A549 (cell line): ENCODE measurements around the gene ADCY3. TPM values are rescaled to one million over a fixed set of nuclear protein-coding genes. Genes with fewer than 3 reads are reported as not detected.
A peak's percentile ranks its signal among the peaks of the same experiment; 100 is the strongest.

Source experiments
- ATAC-seq, 2 experiments: fragments of 200-7000 bp in 1 of 2; fragments of >200 bp in 1 of 2; cut with Nextera tagmentation in 1 of 2; cut with Tn5 transposase in 1 of 2; 3 replicates each; pipeline versions ENCODE4 v1.8.0 to v1.9.1; 2018 to 2020; ENCODE audit warnings: mild to moderate bottlenecking in 1 of 2, moderate library complexity in 1 of 2
- CTCF ChIA-PET: fragments of 300-600 bp; sonication (Branson Sonifier 250); formaldehyde crosslinking; extraction: SDS; loops from one replicate; lab custom pipeline; 2021; ENCODE audit warnings: antibody characterized with exemption, inconsistent platforms; lab: Yijun Ruan, JAX
- POLR2A ChIA-PET: fragments of 350-600 bp; formaldehyde crosslinking; extraction: SDS; loops from one replicate; lab custom pipeline; 2021; ENCODE audit warnings: antibody characterized with exemption, inconsistent platforms; lab: Yijun Ruan, JAX
- DNase-seq, 2 experiments: peaks; one replicate each; pipeline versions ENCODE4 v3.0.0 to v3.0.0-alpha.2; 2011 to 2016; ENCODE audit warnings: low read depth in 1 of 2, low spot score in 1 of 2
- FAIRE-seq: peaks from 2 replicates; lab custom pipeline; 2011; peaks lifted over from hg19 to GRCh38; lab: Jason Lieb, UNC
- H3K27ac ChIP-seq, 2 experiments: fragments of >200 bp; sonication (Bioruptor Twin); formaldehyde crosslinking; 3 replicates each; pipeline ENCODE4 v1.5.1; 2016 to 2017
- H3K4me1 ChIP-seq: fragments of >200 bp; sonication (Bioruptor Twin); formaldehyde crosslinking; 3 replicates; pipeline ENCODE4 v1.6.1; 2016
- H3K4me2 ChIP-seq: fragments of >200 bp; sonication (Bioruptor Twin); formaldehyde crosslinking; 3 replicates; pipeline ENCODE4 v1.6.1; 2016
- H3K4me3 ChIP-seq: fragments of >200 bp; sonication (Bioruptor Twin); formaldehyde crosslinking; 3 replicates; pipeline ENCODE4 v1.5.1; 2016
- H3K9me3 ChIP-seq: fragments of >200 bp; sonication (Bioruptor Twin); formaldehyde crosslinking; 3 replicates; pipeline ENCODE4 v1.6.1; 2016
- BHLHE40 ChIP-seq: IDR thresholded peaks from 2 replicates; pipeline ENCODE4 v1.6.1; 2012; ENCODE audit warnings: low read depth, low read length, inconsistent platforms
- CBX2 ChIP-seq: fragments of 200-600 bp; sonication (generic); IDR thresholded peaks from 2 replicates; pipeline ENCODE4 v1.6.1; 2016; ENCODE audit warnings: low read depth, mild to moderate bottlenecking, borderline replicate concordance
- CEBPB ChIP-seq, 2 experiments: fragments of >200 bp in 1 of 2; sonication (Bioruptor Twin) in 1 of 2; formaldehyde crosslinking in 1 of 2; IDR thresholded peaks; 2 replicates each; pipeline ENCODE4 v1.6.1; 2012 to 2016
- CHD2 ChIP-seq: fragments of 150-350 bp; IDR thresholded peaks from 2 replicates; pipeline ENCODE4 v1.6.1; 2014; ENCODE audit warnings: low read length; ENCODE audit not compliant: partially characterized antibody
- CHD4 ChIP-seq: fragments of 200-600 bp; sonication (generic); IDR thresholded peaks from 2 replicates; pipeline ENCODE4 v1.6.1; 2016; ENCODE audit warnings: antibody characterized with exemption, mild to moderate bottlenecking, borderline replicate concordance
- EHF ChIP-seq: fragments of 250-450 bp; sonication (Bioruptor Pico); IDR thresholded peaks from 2 replicates; pipeline ENCODE4 v1.5.0; 2020; ENCODE audit warnings: mild to moderate bottlenecking
- EP300 ChIP-seq, 2 experiments: fragments of >200 bp; sonication (Bioruptor Twin); formaldehyde crosslinking; IDR thresholded peaks; 2 replicates in 1 of 2; 3 replicates in 1 of 2; pipeline ENCODE4 v1.6.1; 2016 to 2017
- ESRRA ChIP-seq: fragments of 150-350 bp; IDR thresholded peaks from 2 replicates; pipeline ENCODE4 v1.6.1; 2014; ENCODE audit warnings: mild to moderate bottlenecking, low read length, borderline replicate concordance
- FOSL2 ChIP-seq, 2 experiments: fragments of 450-650 bp in 1 of 2; fragments of >200 bp in 1 of 2; sonication (Bioruptor Twin) in 1 of 2; formaldehyde crosslinking; IDR thresholded peaks; 2 replicates each; pipeline versions ENCODE4 v1.5.0 to v1.6.1; 2016 to 2020; ENCODE audit warnings: mild to moderate bottlenecking in 1 of 2, moderate library complexity in 1 of 2
- HDAC2 ChIP-seq: fragments of 200-600 bp; sonication (generic); IDR thresholded peaks from 2 replicates; pipeline ENCODE4 v1.6.1; 2016
- HEYL ChIP-seq: fragments of 250-450 bp; sonication (Bioruptor Pico); IDR thresholded peaks from 2 replicates; pipeline ENCODE4 v1.8.0; 2021; ENCODE audit warnings: mild to moderate bottlenecking, moderate library complexity
- JUNB ChIP-seq: fragments of >200 bp; sonication (Bioruptor Twin); formaldehyde crosslinking; IDR thresholded peaks from 2 replicates; pipeline ENCODE4 v1.6.1; 2016
- KDM1A ChIP-seq: fragments of 200-600 bp; sonication (generic); IDR thresholded peaks from 2 replicates; pipeline ENCODE4 v1.6.1; 2016; ENCODE audit warnings: low read depth, mild to moderate bottlenecking
- MAFK ChIP-seq: fragments of 450-650 bp; IDR thresholded peaks from 2 replicates; pipeline ENCODE4 v1.6.1; 2014; ENCODE audit not compliant: partially characterized antibody
- MYC ChIP-seq: IDR thresholded peaks from 2 replicates; pipeline ENCODE4 v1.6.1; 2012; ENCODE audit warnings: mild to moderate bottlenecking, inconsistent platforms, low read length, improper control_type of control experiment, borderline replicate concordance
- NFE2L2 ChIP-seq: fragments of 150-350 bp; conservative IDR thresholded peaks from 2 replicates; pipeline ENCODE4 v1.6.1; 2014; ENCODE audit warnings: low read length
- RAD21 ChIP-seq, 2 experiments: fragments of >200 bp in 1 of 2; sonication (Bioruptor Twin) in 1 of 2; formaldehyde crosslinking in 1 of 2; IDR thresholded peaks in 1 of 2; conservative IDR thresholded peaks in 1 of 2; 2 replicates in 1 of 2; 3 replicates in 1 of 2; pipeline ENCODE4 v1.6.1; 2012 to 2018; ENCODE audit warnings: inconsistent platforms in 1 of 2
- RCOR1 ChIP-seq: fragments of 150-350 bp; IDR thresholded peaks from 2 replicates; pipeline ENCODE4 v1.6.1; 2014; ENCODE audit warnings: antibody characterized with exemption, low read length, low read depth
- RFX5 ChIP-seq: fragments of 450-650 bp; IDR thresholded peaks from 2 replicates; pipeline ENCODE4 v1.7.1; 2014; ENCODE audit warnings: antibody characterized with exemption, mild to moderate bottlenecking, moderate library complexity
- SMC3 ChIP-seq: fragments of >200 bp; sonication (Bioruptor Twin); formaldehyde crosslinking; IDR thresholded peaks from 3 replicates; pipeline ENCODE4 v1.6.1; 2018; ENCODE audit warnings: inconsistent platforms
- TFCP2L1 ChIP-seq: fragments of 250-450 bp; sonication (Bioruptor Pico); IDR thresholded peaks from 2 replicates; pipeline ENCODE4 v1.5.0; 2021; ENCODE audit warnings: mild to moderate bottlenecking
- ZFP36 ChIP-seq: fragments of 450-650 bp; IDR thresholded peaks from 2 replicates; pipeline ENCODE4 v1.6.1; 2014; ENCODE audit warnings: borderline replicate concordance; ENCODE audit not compliant: partially characterized antibody
- ZNF302 ChIP-seq: fragments of 250-450 bp; sonication (Bioruptor Pico); IDR thresholded peaks from 2 replicates; pipeline ENCODE4 v1.9.0; 2021; ENCODE audit warnings: inconsistent platforms, mild to moderate bottlenecking, moderate library complexity
- ZSCAN20 ChIP-seq: fragments of 250-450 bp; sonication (Bioruptor Pico); IDR thresholded peaks from 2 replicates; pipeline ENCODE4 v1.8.0; 2022; ENCODE audit warnings: mild to moderate bottlenecking, moderate library complexity
- WGBS: methylation state at CpG from one replicate; pipeline ENCODE4 v1.1.6; 2017; ENCODE audit errors: missing lambda C conversion rate; 5-methylcytosine and 5-hydroxymethylcytosine counted together
- polyA plus RNA-seq, 4 experiments: library from polyadenylated mRNA; depleted of rRNA in 3 of 4; stranded (reverse); fragments of >200 nt; fragmentation: RNase III in 1 of 4; extraction: RNeasy Plus Mini Kit Qiagen cat#74134 plus additional on column Dnase treatment in 1 of 4; gene quantifications; 2 replicates in 3 of 4; 3 replicates in 1 of 4; pipeline ENCODE4 v1.2.3, GENCODE V29; 2011 to 2017
- TF ChIP-seq, protein P1 (sequence below): fragments of 450-650 bp; IDR thresholded peaks from 2 replicates; pipeline ENCODE4 v1.6.1; 2014; ENCODE audit warnings: antibody characterized with exemption
- TF ChIP-seq, protein P2 (sequence below): fragments of 250-450 bp; sonication (Bioruptor Pico); IDR thresholded peaks from 2 replicates; pipeline ENCODE4 v1.5.0; 2020; ENCODE audit warnings: low read depth, mild to moderate bottlenecking, moderate library complexity
- TF ChIP-seq, protein P3 (sequence below): IDR thresholded peaks from 2 replicates; pipeline ENCODE4 v1.6.1; 2012; ENCODE audit warnings: low read depth, borderline replicate concordance
- TF ChIP-seq, protein P4 (sequence below): fragments of >200 bp; sonication (Bioruptor Twin); formaldehyde crosslinking; IDR thresholded peaks from 3 replicates; pipeline ENCODE4 v1.5.1; 2016
- TF ChIP-seq, protein P5 (sequence below): fragments of >200 bp; sonication (Bioruptor Twin); formaldehyde crosslinking; IDR thresholded peaks from 3 replicates; pipeline ENCODE4 v1.6.1; 2016
- TF ChIP-seq, protein P6 (sequence below): IDR thresholded peaks from 2 replicates; pipeline ENCODE4 v1.6.1; 2012

Gene ADCY3
- polyA plus RNA-seq, 2 of the 4 experiments (the other 2 are of a cell fraction), result 37.4 to 65.4 TPM

DNA sequence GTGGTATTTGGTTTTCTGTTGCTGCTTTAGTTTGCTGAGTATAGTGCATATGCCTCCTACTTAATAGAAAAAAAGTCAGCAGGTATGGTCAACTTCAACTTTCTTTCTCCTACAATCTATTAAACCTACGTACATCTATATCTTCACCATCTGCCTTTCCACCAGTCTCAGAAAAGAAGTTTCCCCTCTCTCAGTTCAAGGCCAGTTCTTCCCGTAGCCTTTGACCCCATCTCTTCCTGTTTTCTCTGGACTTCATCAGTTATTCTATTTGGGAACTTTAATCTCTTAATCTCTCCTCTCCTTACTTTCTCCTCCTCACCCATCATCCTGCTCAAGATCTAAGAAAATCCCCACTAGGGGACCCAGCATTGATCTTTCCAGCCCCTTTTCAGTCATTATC lies 132.5 kb downstream of the ADCY3 start:
- TF ChIP-seq TFCP2L1 (CRISPR knock-in tag), result no peak
- no peak for TF ChIP-seq BHLHE40
- no peak for TF ChIP-seq ESRRA
- no peak for TF ChIP-seq RCOR1
- no peak for TF ChIP-seq RFX5
- TF ChIP-seq ZFP36, result no peak
- no peak for TF ChIP-seq HDAC2
- TF ChIP-seq, protein P1, sequence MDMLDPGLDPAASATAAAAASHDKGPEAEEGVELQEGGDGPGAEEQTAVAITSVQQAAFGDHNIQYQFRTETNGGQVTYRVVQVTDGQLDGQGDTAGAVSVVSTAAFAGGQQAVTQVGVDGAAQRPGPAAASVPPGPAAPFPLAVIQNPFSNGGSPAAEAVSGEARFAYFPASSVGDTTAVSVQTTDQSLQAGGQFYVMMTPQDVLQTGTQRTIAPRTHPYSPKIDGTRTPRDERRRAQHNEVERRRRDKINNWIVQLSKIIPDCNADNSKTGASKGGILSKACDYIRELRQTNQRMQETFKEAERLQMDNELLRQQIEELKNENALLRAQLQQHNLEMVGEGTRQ, result no peak
- no peak for TF ChIP-seq NFE2L2
- TF ChIP-seq, protein P2, sequence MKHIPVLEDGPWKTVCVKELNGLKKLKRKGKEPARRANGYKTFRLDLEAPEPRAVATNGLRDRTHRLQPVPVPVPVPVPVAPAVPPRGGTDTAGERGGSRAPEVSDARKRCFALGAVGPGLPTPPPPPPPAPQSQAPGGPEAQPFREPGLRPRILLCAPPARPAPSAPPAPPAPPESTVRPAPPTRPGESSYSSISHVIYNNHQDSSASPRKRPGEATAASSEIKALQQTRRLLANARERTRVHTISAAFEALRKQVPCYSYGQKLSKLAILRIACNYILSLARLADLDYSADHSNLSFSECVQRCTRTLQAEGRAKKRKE (CRISPR knock-in tag), result no peak
- no peak for TF ChIP-seq CHD4
- TF ChIP-seq, protein P3, sequence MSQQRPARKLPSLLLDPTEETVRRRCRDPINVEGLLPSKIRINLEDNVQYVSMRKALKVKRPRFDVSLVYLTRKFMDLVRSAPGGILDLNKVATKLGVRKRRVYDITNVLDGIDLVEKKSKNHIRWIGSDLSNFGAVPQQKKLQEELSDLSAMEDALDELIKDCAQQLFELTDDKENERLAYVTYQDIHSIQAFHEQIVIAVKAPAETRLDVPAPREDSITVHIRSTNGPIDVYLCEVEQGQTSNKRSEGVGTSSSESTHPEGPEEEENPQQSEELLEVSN, result no peak
- no peak for TF ChIP-seq FOSL2 (IDR thresholded peaks at IDR 0.05)
- TF ChIP-seq FOSL2 (CRISPR knock-in tag; IDR thresholded peaks at IDR 0.05), result no peak
- TF ChIP-seq HEYL (CRISPR knock-in tag), result no peak
- TF ChIP-seq, protein P4, sequence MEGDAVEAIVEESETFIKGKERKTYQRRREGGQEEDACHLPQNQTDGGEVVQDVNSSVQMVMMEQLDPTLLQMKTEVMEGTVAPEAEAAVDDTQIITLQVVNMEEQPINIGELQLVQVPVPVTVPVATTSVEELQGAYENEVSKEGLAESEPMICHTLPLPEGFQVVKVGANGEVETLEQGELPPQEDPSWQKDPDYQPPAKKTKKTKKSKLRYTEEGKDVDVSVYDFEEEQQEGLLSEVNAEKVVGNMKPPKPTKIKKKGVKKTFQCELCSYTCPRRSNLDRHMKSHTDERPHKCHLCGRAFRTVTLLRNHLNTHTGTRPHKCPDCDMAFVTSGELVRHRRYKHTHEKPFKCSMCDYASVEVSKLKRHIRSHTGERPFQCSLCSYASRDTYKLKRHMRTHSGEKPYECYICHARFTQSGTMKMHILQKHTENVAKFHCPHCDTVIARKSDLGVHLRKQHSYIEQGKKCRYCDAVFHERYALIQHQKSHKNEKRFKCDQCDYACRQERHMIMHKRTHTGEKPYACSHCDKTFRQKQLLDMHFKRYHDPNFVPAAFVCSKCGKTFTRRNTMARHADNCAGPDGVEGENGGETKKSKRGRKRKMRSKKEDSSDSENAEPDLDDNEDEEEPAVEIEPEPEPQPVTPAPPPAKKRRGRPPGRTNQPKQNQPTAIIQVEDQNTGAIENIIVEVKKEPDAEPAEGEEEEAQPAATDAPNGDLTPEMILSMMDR, result no peak
- TF ChIP-seq, protein P5, sequence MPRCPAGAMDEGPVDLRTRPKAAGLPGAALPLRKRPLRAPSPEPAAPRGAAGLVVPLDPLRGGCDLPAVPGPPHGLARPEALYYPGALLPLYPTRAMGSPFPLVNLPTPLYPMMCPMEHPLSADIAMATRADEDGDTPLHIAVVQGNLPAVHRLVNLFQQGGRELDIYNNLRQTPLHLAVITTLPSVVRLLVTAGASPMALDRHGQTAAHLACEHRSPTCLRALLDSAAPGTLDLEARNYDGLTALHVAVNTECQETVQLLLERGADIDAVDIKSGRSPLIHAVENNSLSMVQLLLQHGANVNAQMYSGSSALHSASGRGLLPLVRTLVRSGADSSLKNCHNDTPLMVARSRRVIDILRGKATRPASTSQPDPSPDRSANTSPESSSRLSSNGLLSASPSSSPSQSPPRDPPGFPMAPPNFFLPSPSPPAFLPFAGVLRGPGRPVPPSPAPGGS, result no peak
- TF ChIP-seq, all 56 proteins: peak for 0
- WGBS, result 84% methylated on average over 2 of the region's 2 CpGs
- H3K4me3 ChIP-seq, result no peak overlapping the region
- ChIA-PET POLR2A (no interaction called here), CTCF (interaction anchor here (0.9 to 1.1 kb wide), 2 partner anchors 365 to 377 kb away, joined by 3 to 4 read pairs; no protein-coding TSS in a partner anchor)
- H3K9me3 ChIP-seq, result no peaks in the 10 kb centered on the region
- FAIRE-seq (no peak), ATAC-seq (no peak), DNase-seq (no peak)
- H3K4me1 ChIP-seq, result peaks cover 12% of the 10 kb centered on the region
- no peak overlapping the region for H3K4me2 ChIP-seq
- no peak overlapping the region for H3K27ac ChIP-seq

DNA sequence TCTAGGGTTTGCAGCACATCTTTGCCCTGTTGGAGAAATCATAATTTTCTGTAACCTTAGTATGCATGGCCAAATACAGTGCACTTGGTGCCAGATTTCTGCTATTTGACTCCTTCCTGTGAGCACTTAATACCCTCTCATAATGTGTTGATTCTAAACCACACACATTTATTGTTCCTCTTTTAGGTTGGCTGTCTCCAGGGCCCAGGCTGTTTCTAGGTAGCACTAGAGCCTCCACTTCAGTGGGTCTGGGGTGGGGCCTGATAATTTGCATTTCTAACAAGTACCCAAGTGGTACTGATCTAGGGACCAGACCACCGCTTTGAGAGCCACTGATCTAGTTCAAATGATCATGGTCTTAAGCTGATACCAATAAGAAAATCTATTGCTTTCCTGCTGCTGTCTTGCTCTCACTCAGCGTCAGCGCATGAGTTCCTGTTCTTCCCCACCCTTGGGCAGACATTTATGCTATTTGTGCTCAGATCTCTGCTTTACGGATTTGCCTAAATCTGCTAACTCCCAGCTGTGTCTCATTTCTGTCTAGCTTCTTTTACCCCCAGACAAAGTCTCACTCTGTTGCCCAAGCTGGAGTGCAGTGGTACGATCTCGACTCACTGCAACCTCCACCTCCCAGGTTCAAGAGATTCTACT lies 134.2 kb downstream of the ADCY3 start:
- no peak for DNase-seq
- no peak for FAIRE-seq
- no peaks in the 10 kb centered on the region for H3K4me1 ChIP-seq
- ChIA-PET POLR2A (no interaction called here), CTCF (no interaction called here)
- WGBS, result 86% methylated on average over 6 of the region's 6 CpGs
- no peak overlapping the region for H3K4me3 ChIP-seq
- H3K27ac ChIP-seq, result no peak overlapping the region
- H3K4me2 ChIP-seq, result no peak overlapping the region
- H3K9me3 ChIP-seq, result no peaks in the 10 kb centered on the region
- TF ChIP-seq ZNF302, result no peak
- no peak for TF ChIP-seq RCOR1
- no peak for TF ChIP-seq CBX2
- no peak for TF ChIP-seq CHD2
- no peak for TF ChIP-seq JUNB
- TF ChIP-seq, protein P6, sequence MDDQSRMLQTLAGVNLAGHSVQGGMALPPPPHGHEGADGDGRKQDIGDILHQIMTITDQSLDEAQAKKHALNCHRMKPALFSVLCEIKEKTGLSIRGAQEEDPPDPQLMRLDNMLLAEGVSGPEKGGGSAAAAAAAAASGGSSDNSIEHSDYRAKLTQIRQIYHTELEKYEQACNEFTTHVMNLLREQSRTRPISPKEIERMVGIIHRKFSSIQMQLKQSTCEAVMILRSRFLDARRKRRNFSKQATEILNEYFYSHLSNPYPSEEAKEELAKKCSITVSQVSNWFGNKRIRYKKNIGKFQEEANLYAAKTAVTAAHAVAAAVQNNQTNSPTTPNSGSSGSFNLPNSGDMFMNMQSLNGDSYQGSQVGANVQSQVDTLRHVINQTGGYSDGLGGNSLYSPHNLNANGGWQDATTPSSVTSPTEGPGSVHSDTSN, result no peak
- TF ChIP-seq SMC3, result no peak
- no peak for TF ChIP-seq EHF (CRISPR knock-in tag)
- no peak for TF ChIP-seq RAD21 (conservative IDR thresholded peaks at IDR 0.05 in 1 of 2, IDR thresholded peaks at IDR 0.05 in 1 of 2)
- no peak for TF ChIP-seq EP300 (IDR thresholded peaks at IDR 0.05)
- TF ChIP-seq, protein P5, result no peak
- TF ChIP-seq ZSCAN20 (CRISPR knock-in tag), result no peak
- TF ChIP-seq MAFK, result no peak
- no peak for TF ChIP-seq CEBPB (IDR thresholded peaks at IDR 0.05)
- TF ChIP-seq KDM1A, result no peak
- no peak for TF ChIP-seq MYC
- ATAC-seq, result peak in 1 of 2 experiments; percentile 12; a peak in 2 of 6 replicates
